ENCODE results near the gene ADAMTS8.

The ADAMTS8 gene

GRCh38 chr11:130418210-130418609, 10.2 kb downstream of the ADAMTS8 start:
- FAIRE-seq: no peak

DNA sequence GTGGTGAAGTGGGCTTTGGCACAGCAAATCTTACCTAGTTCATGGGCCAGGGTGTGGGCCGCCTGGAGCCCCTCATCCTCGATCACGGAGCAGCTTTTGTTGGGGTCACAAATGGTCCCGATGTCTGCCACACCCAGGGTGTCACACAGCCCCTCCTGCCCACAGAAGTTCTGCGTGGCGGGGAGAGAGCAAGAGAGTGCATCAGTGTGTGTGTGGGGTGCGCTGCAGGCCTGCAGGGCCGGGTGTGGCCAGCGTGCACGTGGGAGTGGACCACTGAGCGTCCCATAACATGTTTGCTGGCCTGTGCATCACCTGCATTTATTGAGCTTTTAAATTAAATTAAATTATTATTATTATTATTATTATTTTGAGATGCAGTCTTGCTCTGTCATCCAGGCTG, 11.5 kb downstream of the ADAMTS8 start:
- no peak for FAIRE-seq

GRCh38 chr11:130416530-130416882, 11.9 kb downstream of the ADAMTS8 start:
- no peak for FAIRE-seq

- FAIRE-seq: no peak
Observed at GRCh38 chr11:130415731-130416529, 12.5 kb downstream of the ADAMTS8 start.

DNA sequence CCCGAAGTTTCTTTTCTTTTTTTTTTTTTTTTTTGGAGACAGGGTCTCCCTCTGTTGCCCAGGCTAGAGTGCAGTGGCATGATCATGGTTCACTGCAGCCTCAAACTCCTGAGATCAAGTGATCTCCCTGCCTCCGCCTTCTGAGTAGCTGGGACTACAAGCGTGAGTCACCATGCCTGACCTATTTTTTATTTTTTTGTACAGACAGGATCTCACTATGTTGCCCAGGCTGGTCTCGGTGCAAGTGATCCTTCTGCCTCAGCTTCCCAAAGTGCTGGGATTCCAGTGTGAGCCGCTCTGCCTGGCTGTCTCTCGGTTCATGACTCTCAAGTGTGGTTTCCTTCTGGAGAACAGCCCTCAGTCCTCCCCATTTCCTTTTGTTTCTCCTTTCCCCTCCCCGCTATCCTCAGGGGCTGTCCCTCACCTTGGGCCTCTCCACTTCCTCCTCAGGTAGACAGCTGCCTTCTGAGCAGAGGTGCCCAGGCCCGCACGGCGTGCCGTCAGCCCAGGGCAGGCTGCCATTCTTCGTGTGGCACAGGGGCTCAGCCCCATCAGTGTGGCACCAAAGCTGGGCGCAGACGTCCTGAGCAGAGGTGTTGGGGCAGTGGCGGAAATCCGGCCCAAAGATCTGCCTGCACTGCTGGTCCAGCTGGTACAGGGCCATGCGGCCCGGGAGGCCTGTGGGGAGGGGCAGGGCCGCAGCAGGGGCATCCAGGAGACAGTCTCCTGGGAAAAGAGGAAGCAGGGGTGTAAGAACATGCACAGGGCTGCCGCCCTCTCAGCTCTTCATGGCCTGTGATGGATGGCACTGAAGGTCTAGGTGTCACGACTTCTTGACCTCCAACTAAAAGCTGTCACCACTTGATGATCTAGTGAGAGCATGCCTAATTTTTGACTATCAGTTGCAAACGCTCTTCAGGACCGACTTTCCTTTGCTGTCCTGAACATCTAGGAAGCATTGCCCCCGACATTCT, 14.0 kb downstream of the ADAMTS8 start:
- FAIRE-seq: no peak

DNA sequence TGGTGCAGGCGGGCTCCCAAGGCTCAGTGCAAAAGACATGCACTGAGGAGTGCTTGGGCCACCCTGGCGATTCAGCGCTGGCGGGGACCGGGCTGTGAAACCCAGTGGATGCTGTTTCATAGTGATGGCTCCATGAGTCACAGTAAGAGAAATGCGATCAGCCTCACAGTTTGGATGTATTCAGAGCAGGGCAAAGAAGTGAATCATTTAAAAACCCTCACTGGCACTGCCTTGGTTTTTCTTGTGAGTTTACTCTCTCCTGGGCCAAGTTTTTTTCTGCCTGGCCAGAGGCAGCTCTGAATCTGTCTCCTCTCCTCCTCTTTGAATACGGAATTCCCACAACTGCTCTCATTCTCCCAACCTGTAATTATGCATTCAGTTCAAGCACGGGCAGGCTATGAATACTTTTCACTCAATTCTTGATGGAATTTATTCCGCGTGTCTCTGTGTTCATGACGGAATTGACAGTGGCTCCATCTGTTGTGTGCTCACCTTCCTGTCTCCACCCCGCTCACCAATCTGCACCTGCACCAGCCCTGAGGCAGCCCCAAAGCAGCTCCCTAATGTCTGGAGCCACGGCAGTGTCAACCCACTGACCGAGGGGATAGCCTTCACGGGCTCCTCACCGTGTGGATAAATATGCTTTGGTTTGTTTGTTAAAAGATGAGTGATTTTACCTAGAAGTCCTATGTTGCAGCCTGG, 14.9 kb downstream of the ADAMTS8 start:
- FAIRE-seq: no peak

GRCh38 chr11:130411223-130411622, 17.2 kb downstream of the ADAMTS8 start:
- FAIRE-seq: no peak

DNA sequence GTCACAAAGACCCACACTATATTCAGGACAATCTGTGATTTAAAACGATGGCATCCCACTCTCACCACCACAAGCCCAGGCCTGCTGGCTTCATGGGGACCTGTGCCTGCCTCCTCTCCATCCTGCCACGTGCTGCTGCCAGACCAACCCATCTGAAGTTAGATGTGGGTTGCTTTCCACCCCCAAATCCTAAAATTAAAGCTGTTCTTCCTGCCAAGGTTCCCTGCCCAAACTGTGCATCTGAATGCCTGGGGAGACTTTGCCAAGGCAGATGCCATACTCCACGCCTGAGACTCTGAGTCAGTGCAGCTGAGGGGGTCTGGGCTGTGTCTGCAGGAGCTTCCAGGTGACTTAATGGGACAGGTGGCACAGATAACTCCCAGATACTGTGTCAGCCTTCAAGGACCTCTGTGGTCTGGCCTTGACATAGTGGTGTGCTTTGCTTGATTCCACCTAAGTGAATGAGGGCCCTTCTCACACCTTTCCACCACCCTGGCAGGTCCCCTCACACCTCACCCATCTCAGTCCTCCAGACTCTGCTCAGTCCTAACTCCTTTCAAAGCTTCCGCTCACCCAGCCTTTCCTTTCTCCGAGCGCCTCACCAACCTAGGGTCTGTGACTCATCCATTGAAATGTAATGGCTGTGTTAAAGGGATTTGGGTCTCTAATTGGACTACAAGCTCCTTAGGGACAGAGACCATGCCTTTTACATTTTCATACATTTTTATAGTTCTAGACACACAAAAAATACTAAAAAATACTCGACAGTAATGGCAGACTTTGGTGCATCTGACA, 18.6 kb downstream of the ADAMTS8 start:
- FAIRE-seq: no peak

DNA sequence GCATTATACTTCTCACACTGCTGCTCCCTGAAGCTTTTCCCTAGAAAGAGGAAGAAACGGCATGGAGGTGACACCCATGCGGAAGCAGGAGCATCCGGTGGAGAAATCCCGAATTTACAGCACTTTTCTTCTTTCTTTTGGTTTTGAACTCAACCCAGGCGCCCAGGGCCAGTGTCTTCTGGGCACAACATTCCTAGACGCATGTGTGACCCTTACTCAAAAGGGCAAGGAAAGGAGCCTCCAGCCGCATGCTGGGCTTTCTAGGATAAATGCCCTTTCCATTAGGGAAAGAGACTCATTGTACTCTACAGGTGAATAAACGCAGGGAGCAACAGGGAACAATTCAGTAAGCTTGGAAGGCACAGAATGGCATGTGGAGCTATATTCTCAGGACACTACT, 19.5 kb downstream of the ADAMTS8 start:
- FAIRE-seq: no peak

GRCh38 chr11:130408401-130408890, 20.0 kb downstream of the ADAMTS8 start:
- FAIRE-seq: no peak

- FAIRE-seq: no peak
Observed at GRCh38 chr11:130407978-130408377, 20.4 kb downstream of the ADAMTS8 start.

DNA sequence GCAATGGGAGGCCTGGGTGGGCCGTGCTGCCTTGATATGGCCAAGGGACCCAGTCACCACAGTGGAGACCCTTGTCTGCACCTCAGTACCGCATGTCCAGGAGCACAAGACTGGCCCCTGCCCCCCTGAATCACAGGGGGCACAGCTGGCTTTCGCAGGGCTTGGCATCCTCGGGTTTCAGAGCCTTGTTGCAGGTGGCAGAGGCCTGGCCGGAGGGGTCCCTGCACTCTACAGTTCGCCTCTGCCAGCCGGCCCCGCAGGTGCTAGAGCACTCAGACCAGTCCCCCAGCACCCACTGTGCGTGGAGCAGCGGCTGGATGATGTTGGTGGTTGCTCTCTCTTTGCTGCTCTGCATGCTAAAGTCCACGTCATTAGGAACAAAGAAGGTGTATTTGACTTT, 23.0 kb downstream of the ADAMTS8 start:
- FAIRE-seq: no peak

DNA sequence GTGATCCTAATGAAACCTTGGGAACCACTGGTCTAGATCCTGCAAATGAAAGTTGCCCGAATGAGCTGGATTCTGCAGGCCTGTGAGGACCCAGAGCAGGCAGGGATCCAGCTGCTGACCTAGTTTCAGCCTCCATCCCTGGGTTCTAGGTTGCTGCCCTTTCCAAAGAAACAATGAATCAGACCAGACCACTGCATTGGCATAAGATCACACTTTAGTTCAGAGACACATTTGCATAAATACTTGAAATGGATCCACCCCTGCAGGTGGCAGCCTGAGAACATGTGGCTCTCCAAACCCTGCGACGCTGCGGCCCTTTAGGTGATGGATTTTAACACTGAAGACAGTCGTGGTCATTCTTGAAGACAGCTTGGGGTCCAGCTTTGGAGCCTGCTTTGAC, 23.7 kb downstream of the ADAMTS8 start:
- no peak for FAIRE-seq

DNA sequence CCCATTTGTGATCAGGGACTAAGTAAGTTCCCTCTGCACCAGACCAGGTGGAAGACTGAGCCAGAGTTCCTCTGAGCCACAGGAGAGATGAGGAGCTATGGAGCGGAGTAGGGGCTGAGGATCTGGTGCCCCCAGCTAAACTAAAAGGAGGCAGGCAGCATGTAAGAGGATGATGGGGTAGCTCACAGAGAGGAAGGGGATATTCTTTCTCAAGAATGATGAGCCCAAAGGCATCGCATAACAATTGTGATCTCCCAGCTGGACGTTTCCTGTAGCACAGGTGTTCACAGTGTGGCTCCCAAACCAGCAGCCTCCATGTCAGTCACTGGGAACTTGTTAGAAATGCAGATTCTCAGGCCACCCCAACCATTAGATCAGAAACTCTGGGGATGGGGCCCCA, 24.4 kb downstream of the ADAMTS8 start:
- FAIRE-seq: no peak

- no peak for FAIRE-seq
Observed at GRCh38 chr11:130403271-130403804, 25.1 kb downstream of the ADAMTS8 start.

DNA sequence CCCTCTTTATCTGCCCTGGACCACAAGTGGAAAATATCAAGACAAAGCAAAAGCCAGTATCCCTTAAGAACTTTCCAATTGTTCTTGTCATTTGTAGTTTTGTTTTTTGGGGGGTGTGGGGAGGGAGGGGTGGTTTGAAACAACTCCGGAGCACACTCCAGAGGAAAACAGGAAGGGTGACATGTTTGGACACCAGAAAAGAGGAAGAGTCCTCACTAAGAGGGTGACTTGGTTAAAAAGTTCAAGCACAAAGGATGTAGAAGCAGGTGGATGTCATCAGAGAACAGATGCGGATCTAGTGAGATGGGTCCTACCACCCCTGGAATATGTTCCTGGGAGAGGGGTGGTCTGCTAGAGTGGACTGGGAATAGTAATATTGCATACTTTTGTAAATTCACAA, 25.8 kb downstream of the ADAMTS8 start:
- no peak for FAIRE-seq

- FAIRE-seq: no peak
Observed at GRCh38 chr11:130400781-130401483, 27.5 kb downstream of the ADAMTS8 start.

- no peak for FAIRE-seq
Observed at GRCh38 chr11:130399196-130399595, 29.2 kb downstream of the ADAMTS8 start.

- no peak for FAIRE-seq
Observed at GRCh38 chr11:130397780-130398179, 30.6 kb downstream of the ADAMTS8 start.

DNA sequence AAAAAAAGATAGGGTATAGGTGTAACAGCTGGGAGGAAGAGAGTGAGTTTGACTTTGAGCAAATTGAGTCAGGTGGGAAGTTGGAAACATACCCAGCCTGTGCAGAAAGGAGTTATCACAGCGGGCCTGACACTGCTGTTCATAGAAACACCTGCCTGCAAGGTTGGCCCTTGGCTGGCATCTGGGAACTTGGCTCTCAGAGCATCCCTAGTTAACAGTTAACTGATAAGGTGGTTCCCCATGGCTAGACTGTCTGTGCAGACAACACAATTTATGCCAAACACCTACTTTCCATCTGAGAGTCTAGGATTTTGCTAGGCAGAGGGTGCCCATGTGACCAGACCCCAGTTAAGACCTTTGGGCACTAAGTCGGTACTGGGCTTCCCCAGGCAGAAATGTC, 31.4 kb downstream of the ADAMTS8 start:
- no peak for FAIRE-seq

- no peak for FAIRE-seq
Observed at GRCh38 chr11:130394615-130395014, 33.8 kb downstream of the ADAMTS8 start.
